GM12878 (cell line): Measurements from ENCODE around the gene TLE3. TPM values are rescaled to one million over a fixed set of nuclear protein-coding genes. Genes with fewer than 3 reads are reported as not detected.
A peak's percentile ranks its signal among the peaks of the same experiment; 100 is the strongest.

Source experiments
- ATAC-seq: fragments of 200-7000 bp; cut with Tn5 transposase; 3 replicates; pipeline ENCODE4 v1.9.1; 2020; ENCODE audit warnings: mild to moderate bottlenecking, moderate library complexity
- BruUV-seq: library from RNA; stranded (reverse); fragments of 400-500 nt; replicated peaks from 2 replicates; lab custom pipeline; 2021; lab: Mats Ljungman, UMichigan
- CTCF ChIA-PET: fragments of 300-600 bp; sonication (Branson Sonifier 250); formaldehyde crosslinking; extraction: SDS; loops from one replicate; lab custom pipeline; 2021; ENCODE audit warnings: inconsistent platforms; lab: Yijun Ruan, JAX
- POLR2A ChIA-PET: fragments of 350-600 bp; formaldehyde crosslinking; extraction: SDS; loops from one replicate; lab custom pipeline; 2021; ENCODE audit warnings: inconsistent platforms; lab: Charles Lee
- RAD21 ChIA-PET: fragments of 300-600 bp; sonication (Branson Sonifier 250); formaldehyde crosslinking; loops from one replicate; lab custom pipeline; 2023; ENCODE audit warnings: antibody characterized with exemption; ENCODE audit not compliant: unreplicated experiment; lab: Charles Lee
- SMC1A ChIA-PET: fragments of 300-600 bp; sonication (Branson Sonifier 250); formaldehyde crosslinking; loops from one replicate; lab custom pipeline; 2023; ENCODE audit not compliant: unreplicated experiment, uncharacterized antibody; lab: Charles Lee
- DNase-seq: peaks from one replicate; pipeline ENCODE4 v3.0.0-alpha.2; 2011; ENCODE audit warnings: low read depth, low spot score
- FAIRE-seq: peaks from 3 replicates; lab custom pipeline; 2011; peaks lifted over from hg19 to GRCh38; lab: Jason Lieb, UNC
- H2AFZ ChIP-seq: 2 replicates; pipeline ENCODE4 v1.6.0; 2011; ENCODE audit warnings: low read depth, low read length, control low read depth; ENCODE audit not compliant: control insufficient read depth
- H3K27ac ChIP-seq: 2 replicates; pipeline ENCODE4 v1.5.1; 2011; ENCODE audit warnings: control low read depth; ENCODE audit not compliant: control insufficient read depth, insufficient read depth
- H3K27me3 ChIP-seq, 2 experiments: replicated peaks in 1 of 2; 2 replicates each; pipeline versions ENCODE4 v1.6.0 to v1.6.1; 2011; ENCODE audit warnings: low read length in 1 of 2; ENCODE audit not compliant: control insufficient read depth in 2 of 2, insufficient read depth in 2 of 2
- H3K36me3 ChIP-seq, 2 experiments: 2 replicates each; pipeline ENCODE4 v1.5.1; 2011; ENCODE audit warnings: low read length in 1 of 2; ENCODE audit not compliant: control insufficient read depth in 2 of 2, insufficient read depth in 2 of 2
- H3K4me1 ChIP-seq: 2 replicates; pipeline ENCODE4 v1.6.1; 2011; ENCODE audit warnings: mild to moderate bottlenecking, low read length, moderate library complexity, mixed read lengths; ENCODE audit not compliant: control insufficient read depth, insufficient read depth
- H3K4me2 ChIP-seq: 2 replicates; pipeline ENCODE4 v1.6.0; 2011; ENCODE audit warnings: control low read depth; ENCODE audit not compliant: control insufficient read depth, insufficient read depth
- H3K4me3 ChIP-seq: fragments of 200-600 bp; sonication (generic); 2 replicates; pipeline ENCODE4 v1.5.1; 2016
- H3K79me2 ChIP-seq: 2 replicates; pipeline ENCODE4 v1.6.0; 2011; ENCODE audit warnings: low read length; ENCODE audit not compliant: control insufficient read depth, insufficient read depth
- H3K9ac ChIP-seq: 2 replicates; pipeline ENCODE4 v1.8.0; 2011; ENCODE audit warnings: low read length, control low read depth, mixed read lengths; ENCODE audit not compliant: control insufficient read depth, insufficient read depth
- H3K9me3 ChIP-seq: replicated peaks from 3 replicates; pipeline ENCODE4 v1.5.1; 2011; ENCODE audit warnings: mild to moderate bottlenecking, low read length; ENCODE audit not compliant: control insufficient read depth, insufficient read depth
- H4K20me1 ChIP-seq: 2 replicates; pipeline ENCODE4 v1.6.0; 2011; ENCODE audit not compliant: control insufficient read depth, insufficient read depth
- GABPA ChIP-seq: IDR thresholded peaks from 2 replicates; pipeline ENCODE4 v1.6.1; 2014; ENCODE audit warnings: antibody characterized with exemption, low read depth, mild to moderate bottlenecking, inconsistent platforms
- JUNB ChIP-seq: IDR thresholded peaks from 2 replicates; pipeline ENCODE4 v1.6.1; 2016; ENCODE audit warnings: antibody characterized with exemption, mild to moderate bottlenecking
- JUND ChIP-seq: IDR thresholded peaks from 2 replicates; pipeline ENCODE4 v1.6.1; 2012; ENCODE audit warnings: low read depth, mild to moderate bottlenecking, low read length, improper control_type of control experiment, moderate library complexity
- KAT2A ChIP-seq: conservative IDR thresholded peaks from 2 replicates; pipeline ENCODE4 v1.6.1; 2011; ENCODE audit warnings: low read depth, low read length; ENCODE audit not compliant: control insufficient read depth
- NRF1 ChIP-seq: conservative IDR thresholded peaks from 2 replicates; pipeline ENCODE4 v1.6.1; 2011; ENCODE audit warnings: mild to moderate bottlenecking, low read depth, low read length, improper control_type of control experiment
- PML ChIP-seq: IDR thresholded peaks from 2 replicates; pipeline ENCODE4 v1.6.1; 2012; ENCODE audit warnings: low read length, inconsistent platforms
- POLR2AphosphoS2 ChIP-seq: IDR thresholded peaks from 2 replicates; pipeline ENCODE4 v1.6.1; 2011; ENCODE audit warnings: low read depth, mild to moderate bottlenecking, low read length, improper control_type of control experiment, moderate library complexity
- SMARCA5 ChIP-seq: fragments of 450-650 bp; IDR thresholded peaks from 2 replicates; pipeline ENCODE4 v1.6.1; 2017; ENCODE audit warnings: mild to moderate bottlenecking
- SREBF2 ChIP-seq: IDR thresholded peaks from 2 replicates; pipeline ENCODE4 v1.6.1; 2012; ENCODE audit warnings: mild to moderate bottlenecking, low read length
- STAT3 ChIP-seq: IDR thresholded peaks from 2 replicates; pipeline ENCODE4 v1.6.1; 2011; ENCODE audit warnings: low read depth, low read length, improper control_type of control experiment
- WRNIP1 ChIP-seq: IDR thresholded peaks from 2 replicates; pipeline ENCODE4 v1.6.1; 2011; ENCODE audit warnings: low read depth, low read length, improper control_type of control experiment, borderline replicate concordance
- ZBTB11 ChIP-seq: fragments of 450-650 bp; formaldehyde crosslinking; IDR thresholded peaks from 2 replicates; pipeline ENCODE4 v1.5.0; 2022; ENCODE audit warnings: mild to moderate bottlenecking, missing genetic modification characterization
- ZNF622 ChIP-seq: fragments of 450-650 bp; IDR thresholded peaks from 2 replicates; pipeline ENCODE4 v1.6.1; 2017; ENCODE audit warnings: mild to moderate bottlenecking, inconsistent platforms
- WGBS: methylation state at CpG from one replicate; pipeline ENCODE4 v1.1.6; 2016; ENCODE audit warnings: low lambda C conversion rate; ENCODE audit not compliant: insufficient replicate concordance, insufficient coverage; ENCODE audit errors: missing lambda C conversion rate; 5-methylcytosine and 5-hydroxymethylcytosine counted together
- in situ Hi-C: fragments of 300-500 bp; cut with MboI; formaldehyde crosslinking; loops from 9 replicates; pipeline ENCODE4 v1.14.3; 2018; ENCODE audit warnings: mixed read lengths
- intact Hi-C: fragments of 100-400 bp; cut with micrococcal nuclease; formaldehyde crosslinking; loops from one replicate; pipeline ENCODE4 v1.14.2; 2022; ENCODE audit not compliant: unreplicated experiment
- polyA plus RNA-seq, 11 experiments: library from polyadenylated mRNA; depleted of rRNA in 4 of 11; unstranded in 6 of 11; stranded (reverse) in 5 of 11; fragments of >200 nt; fragmentation: Nextera tagmentation in 4 of 11; fragmentation: Illumina TruSeq in 1 of 11; extraction: Ambion mirVana in 4 of 11; extraction: Trizol in 1 of 11; gene quantifications; 1 replicate in 1 of 11; 2 replicates in 10 of 11; pipeline versions ENCODE4 v1.2.1 to v1.2.3, GENCODE V29; 2011 to 2016; ENCODE audit warnings: inconsistent platforms in 2 of 11, missing spikeins in 2 of 11, low read depth in 1 of 11
- total RNA-seq, 4 experiments: library from RNA; depleted of rRNA in 3 of 4; stranded (reverse); fragments of >200 nt in 3 of 4; fragmentation: Illumina TruSeq in 1 of 4; extraction: Trizol in 1 of 4; gene quantifications; 2 replicates each; pipeline versions ENCODE4 v1.2.1 to v1.2.3, GENCODE V29; 2013 to 2021

TLE3 gene
- total and polyA plus RNA-seq, 10 of the 15 experiments (the other 5 are each of a cell fraction or from before 2014, with no cell fraction given) = 1.2 to 65.5 (median 9.7) TPM

- intact Hi-C loops (no loop called here), in situ Hi-C loops (no loop called here)
- Histone ChIP-seq H3K4me3 (no peak overlapping the region), H3K36me3 (no peaks in the 10 kb centered on the region), H4K20me1 (no peaks in the 10 kb centered on the region), H3K9me3 (no peaks in the 10 kb centered on the region), H3K27me3 (no peaks in the 10 kb centered on the region; a peak in 1 of 4 replicates), H3K4me2 (peak overlapping the region; percentile 78; the same call in 1 of the 2 replicates), H3K9ac (no peak overlapping the region), H3K27ac (peak overlapping the region; percentile 48; the same call in 1 of the 2 replicates), H2AFZ (no peak overlapping the region), H3K4me1 (peaks cover 28% of the 10 kb centered on the region), H3K79me2 (no peaks in the 10 kb centered on the region)
- ChIA-PET CTCF (interaction anchor here (1.0 to 2.7 kb wide), 7 partner anchors 12 to 444 kb away, joined by 3 to 11 read pairs (median 4); no protein-coding TSS in a partner anchor), SMC1A (interaction anchor here (0.8 to 3.9 kb wide), 10 partner anchors 8 to 546 kb away, joined by 3 to 30 read pairs (median 5); partner anchors contain the start of gene TLE3), POLR2A (interaction anchor here (0.8 to 4.1 kb wide), 4 partner anchors 12 to 272 kb away, joined by 3 to 25 read pairs (median 4); partner anchors contain the start of gene TLE3), RAD21 (interaction anchor here (0.7 to 3.7 kb wide), 10 partner anchors 9 to 246 kb away, joined by 3 to 39 read pairs (median 6); partner anchors contain the start of gene TLE3)
- BruUV-seq = no TSS peak
- ATAC-seq (no peak), DNase-seq (no peak), FAIRE-seq (no peak)
- 63% methylated on average over 16 of the region's 16 CpGs for WGBS
- no peak for TF ChIP-seq SMARCA5
- TF ChIP-seq JUNB = no peak
- no peak for TF ChIP-seq STAT3
- TF ChIP-seq NRF1 = no peak
- TF ChIP-seq ZNF622 = no peak
- no peak for TF ChIP-seq POLR2AphosphoS2
- TF ChIP-seq WRNIP1 = no peak
- no peak for TF ChIP-seq ZBTB11
- TF ChIP-seq JUND = no peak
- TF ChIP-seq KAT2A = no peak
- no peak for TF ChIP-seq PML
- TF ChIP-seq GABPA = no peak
- no peak for TF ChIP-seq SREBF2
Measured at GRCh38 chr15:70023769-70024491, 73.8 kb downstream of the TLE3 start.
